Suprapubic skin (tissue), 4 donors: ENCODE measurements around the gene PDE4B. TPM values are rescaled to one million over a fixed set of nuclear protein-coding genes. Genes with fewer than 3 reads are reported as not detected.

ENCODE experiments used
- DNase-seq, 2 donors: peaks; one replicate each; pipeline ENCODE4 v3.0.0-alpha.2; 2019; ENCODE audit warnings: low spot score in 2 of 2
- H3K27ac ChIP-seq: fragments of 200-600 bp; sonication (generic); one replicate; pipeline ENCODE4 v1.5.1; 2019
- H3K27me3 ChIP-seq: fragments of 200-600 bp; sonication (generic); one replicate; pipeline ENCODE4 v1.5.1; 2019
- H3K36me3 ChIP-seq: fragments of 200-600 bp; sonication (generic); one replicate; pipeline ENCODE4 v1.5.1; 2019
- H3K4me1 ChIP-seq: fragments of 200-600 bp; sonication (generic); one replicate; pipeline ENCODE4 v1.5.1; 2019
- H3K4me3 ChIP-seq: fragments of 200-600 bp; sonication (generic); one replicate; pipeline ENCODE4 v1.5.1; 2019; ENCODE audit warnings: mild to moderate bottlenecking
- H3K9me3 ChIP-seq: fragments of 200-600 bp; sonication (generic); one replicate; pipeline ENCODE4 v1.5.1; 2019
- CTCF ChIP-seq, 2 donors: fragments of 200-600 bp in 1 of 2; fragments of 450-650 bp in 1 of 2; sonication (generic) in 1 of 2; IDR thresholded peaks; one replicate each; pipeline ENCODE4 v1.5.1; 2016 to 2019; ENCODE audit warnings: antibody characterized with exemption in 2 of 2, mild to moderate bottlenecking in 1 of 2, moderate library complexity in 1 of 2
- EP300 ChIP-seq: sonication (generic); formaldehyde crosslinking; IDR thresholded peaks from one replicate; pipeline ENCODE4 v1.6.1; 2017; ENCODE audit warnings: antibody characterized with exemption
- POLR2A ChIP-seq, 2 donors: fragments of 450-650 bp; IDR thresholded peaks; one replicate each; pipeline ENCODE4 v1.6.1; 2017; ENCODE audit warnings: antibody characterized with exemption in 2 of 2, mild to moderate bottlenecking in 2 of 2, moderate library complexity in 2 of 2
- POLR2AphosphoS5 ChIP-seq, 3 donors: sonication (generic); formaldehyde crosslinking; IDR thresholded peaks; one replicate each; pipeline ENCODE4 v1.6.1; 2017; ENCODE audit warnings: antibody characterized with exemption in 3 of 3
- WGBS: methylation state at CpG from one replicate; pipeline ENCODE4 v1.1.5; 2018; 5-methylcytosine and 5-hydroxymethylcytosine counted together
- total RNA-seq, 4 donors: library from RNA; depleted of rRNA; stranded (reverse); fragments of >200 nt; gene quantifications; one replicate each; pipeline ENCODE4 v1.1.0, GENCODE V29; 2016

The PDE4B gene
- total RNA-seq, 4 donors from 2014 or later: 14.2 to 27.6 (median 16.7) TPM

- WGBS: 92% methylated on average over 2 of the region's 2 CpGs
- no peaks in the 10 kb centered on the region for H3K9me3 ChIP-seq
- no peaks in the 10 kb centered on the region for H3K27me3 ChIP-seq
- no peaks in the 10 kb centered on the region for H3K4me1 ChIP-seq
- no peak overlapping the region for H3K27ac ChIP-seq
- TF ChIP-seq EP300: no peak
- no peak for TF ChIP-seq POLR2AphosphoS5 (IDR thresholded peaks at IDR 0.05)
- no peak for TF ChIP-seq CTCF (IDR thresholded peaks at IDR 0.05)
- TF ChIP-seq POLR2A (IDR thresholded peaks at IDR 0.05): no peak
- DNase-seq: no peak
- no peak overlapping the region for H3K4me3 ChIP-seq
- no peaks in the 10 kb centered on the region for H3K36me3 ChIP-seq
These were observed 447.1 kb downstream of the PDE4B start for GRCh38 chr1:66239834-66240233.

GRCh38 chr1:66240491-66241484, 448.1 kb downstream of the PDE4B start:
- TF ChIP-seq EP300 (no peak), POLR2A (IDR thresholded peaks at IDR 0.05) (no peak), CTCF (IDR thresholded peaks at IDR 0.05) (no peak), POLR2AphosphoS5 (IDR thresholded peaks at IDR 0.05) (no peak)
- Histone ChIP-seq H3K27ac (no peak overlapping the region), H3K4me3 (no peak overlapping the region), H3K27me3 (no peaks in the 10 kb centered on the region), H3K36me3 (no peaks in the 10 kb centered on the region), H3K9me3 (no peaks in the 10 kb centered on the region), H3K4me1 (no peaks in the 10 kb centered on the region)
- WGBS: 82% methylated on average over 6 of the region's 6 CpGs
- DNase-seq: no peak

- Histone ChIP-seq H3K4me3 (no peak overlapping the region), H3K9me3 (no peaks in the 10 kb centered on the region), H3K27ac (no peak overlapping the region), H3K27me3 (no peaks in the 10 kb centered on the region), H3K4me1 (no peaks in the 10 kb centered on the region), H3K36me3 (no peaks in the 10 kb centered on the region)
- no peak for TF ChIP-seq POLR2A (IDR thresholded peaks at IDR 0.05)
- TF ChIP-seq EP300: no peak
- peak; percentile 88 to 95 for TF ChIP-seq CTCF (IDR thresholded peaks at IDR 0.05)
- 36% methylated on average over 6 of the region's 6 CpGs for WGBS
- peak; percentile 83 to 86 for DNase-seq
These were observed 450.2 kb downstream of the PDE4B start for GRCh38 chr1:66242646-66243547.

- WGBS: 64% methylated on average over 2 of the region's 2 CpGs
- no peaks in the 10 kb centered on the region for H3K4me1 ChIP-seq
- H3K36me3 ChIP-seq: no peaks in the 10 kb centered on the region
- no peaks in the 10 kb centered on the region for H3K27me3 ChIP-seq
- DNase-seq: no peak
- no peak overlapping the region for H3K4me3 ChIP-seq
- TF ChIP-seq EP300: no peak
- no peaks in the 10 kb centered on the region for H3K9me3 ChIP-seq
- no peak overlapping the region for H3K27ac ChIP-seq
These were observed 450.9 kb downstream of the PDE4B start for GRCh38 chr1:66243548-66244130.

- H3K36me3 ChIP-seq: no peaks in the 10 kb centered on the region
- H3K27ac ChIP-seq: no peak overlapping the region
- 58% methylated on average over 3 of the region's 3 CpGs for WGBS
- no peak overlapping the region for H3K4me3 ChIP-seq
- no peaks in the 10 kb centered on the region for H3K9me3 ChIP-seq
- H3K4me1 ChIP-seq: no peaks in the 10 kb centered on the region
- TF ChIP-seq POLR2A (IDR thresholded peaks at IDR 0.05) (no peak), POLR2AphosphoS5 (IDR thresholded peaks at IDR 0.05) (no peak), CTCF (IDR thresholded peaks at IDR 0.05) (no peak), EP300 (no peak)
- DNase-seq: no peak
- H3K27me3 ChIP-seq: no peaks in the 10 kb centered on the region
These were observed 451.7 kb downstream of the PDE4B start for GRCh38 chr1:66244429-66244828.
